ENCODE results near the gene APOD.
"Not testable (repeated sequence)": the region's sequence is repeated elsewhere in the genome, so short reads cannot be mapped to it uniquely, and the experiment has no call there.

GRCh38 chr3:195624171-195624570 lies 40.4 kb upstream of the APOD start:
- TF ChIP-seq CTCF, POLR2A, POLR2AphosphoS5, EP300 (IDR thresholded peaks at IDR 0.05): not testable (repeated sequence)

Measured in suprapubic skin (tissue), 4 donors.